ENCODE results near the gene SMYD3.

GRCh38 chr1:245837718-245838117 lies 669.4 kb downstream of the SMYD3 start:
- TF ChIP-seq CTCF (conservative IDR thresholded peaks at IDR 0.05; ENCODE audit: low read length) (no peak), EZH2phosphoT487 (IDR thresholded peaks at IDR 0.05; ENCODE audit: borderline replicate concordance) (no peak)

Data from Loucy (cell line).